H9 (cell line): ENCODE data around the gene UQCRC1. TPM values are rescaled to one million over a fixed set of nuclear protein-coding genes. Genes with fewer than 3 reads are reported as not detected.

Experiments
- DNase-seq: peaks from one replicate; pipeline ENCODE4 v3.0.0-alpha.2; 2017
- H2AFZ ChIP-seq: one replicate; pipeline ENCODE4 v1.6.1; 2013; ENCODE audit warnings: mild to moderate bottlenecking, low read length, control low read depth, moderate library complexity
- H2AK5ac ChIP-seq: 2 replicates; pipeline ENCODE4 v1.6.1; 2013; ENCODE audit warnings: low read length, control low read depth, mixed read lengths; ENCODE audit not compliant: insufficient read length
- H2BK120ac ChIP-seq: one replicate; pipeline ENCODE4 v1.6.1; 2013; ENCODE audit warnings: low read depth, mild to moderate bottlenecking, low read length, control low read depth, inconsistent platforms; ENCODE audit not compliant: poor library complexity, severe bottlenecking
- H2BK12ac ChIP-seq: 2 replicates; pipeline ENCODE4 v1.6.1; 2013; ENCODE audit warnings: low read length, control low read depth, mixed read lengths, low read depth; ENCODE audit not compliant: insufficient read length
- H2BK15ac ChIP-seq: 2 replicates; pipeline ENCODE4 v1.6.1; 2013; ENCODE audit warnings: low read depth, low read length, control low read depth
- H2BK20ac ChIP-seq: one replicate; pipeline ENCODE4 v1.6.1; 2013; ENCODE audit warnings: low read depth, mild to moderate bottlenecking, low read length, control low read depth, inconsistent platforms; ENCODE audit not compliant: poor library complexity, severe bottlenecking
- H2BK5ac ChIP-seq: 2 replicates; pipeline ENCODE4 v1.6.1; 2013; ENCODE audit warnings: low read length, control low read depth, mixed read lengths; ENCODE audit not compliant: insufficient read length
- H3K14ac ChIP-seq: 2 replicates; pipeline ENCODE4 v1.6.1; 2013; ENCODE audit warnings: low read length, control low read depth; ENCODE audit not compliant: insufficient read depth
- H3K18ac ChIP-seq: 2 replicates; pipeline ENCODE4 v1.6.1; 2013; ENCODE audit warnings: low read depth, mild to moderate bottlenecking, mixed read lengths, low read length, control low read depth; ENCODE audit not compliant: insufficient read length
- H3K23ac ChIP-seq: 2 replicates; pipeline ENCODE4 v1.6.1; 2013; ENCODE audit warnings: low read length, control low read depth, mixed read lengths, low read depth; ENCODE audit not compliant: insufficient read length
- H3K23me2 ChIP-seq: 2 replicates; pipeline ENCODE4 v1.6.1; 2013; ENCODE audit warnings: low read depth, mild to moderate bottlenecking, mixed read lengths, low read length, control low read depth; ENCODE audit not compliant: insufficient read length, poor library complexity, severe bottlenecking
- H3K27ac ChIP-seq: 2 replicates; pipeline ENCODE4 v1.5.1; 2013; ENCODE audit warnings: low read length, control low read depth, mixed read lengths, low read depth; ENCODE audit not compliant: insufficient read length
- H3K27me3 ChIP-seq: 2 replicates; pipeline ENCODE4 v1.6.1; 2013; ENCODE audit warnings: low read length, control low read depth, inconsistent platforms; ENCODE audit not compliant: insufficient read depth
- H3K4ac ChIP-seq: 2 replicates; pipeline ENCODE4 v1.6.1; 2013; ENCODE audit warnings: low read depth, mild to moderate bottlenecking, control low read depth, inconsistent platforms, low read length, moderate library complexity
- H3K4me1 ChIP-seq: 2 replicates; pipeline ENCODE4 v1.6.1; 2013; ENCODE audit warnings: low read length, control low read depth, inconsistent platforms; ENCODE audit not compliant: insufficient read depth
- H3K4me2 ChIP-seq: 2 replicates; pipeline ENCODE4 v1.6.1; 2013; ENCODE audit warnings: low read length, control low read depth, mixed read lengths; ENCODE audit not compliant: insufficient read length, insufficient read depth
- H3K56ac ChIP-seq: 2 replicates; pipeline ENCODE4 v1.6.1; 2013; ENCODE audit warnings: low read depth, mild to moderate bottlenecking, mixed read lengths, low read length, control low read depth; ENCODE audit not compliant: insufficient read length
- H3K79me1 ChIP-seq: 2 replicates; pipeline ENCODE4 v1.6.1; 2013; ENCODE audit warnings: low read depth, mild to moderate bottlenecking, moderate library complexity, low read length, control low read depth, inconsistent platforms; ENCODE audit not compliant: insufficient read depth, poor library complexity, severe bottlenecking
- H3K79me2 ChIP-seq: 2 replicates; pipeline ENCODE4 v1.6.1; 2013; ENCODE audit warnings: low read length, control low read depth, inconsistent platforms; ENCODE audit not compliant: insufficient read depth
- H3K9ac ChIP-seq: 2 replicates; pipeline ENCODE4 v1.6.1; 2013; ENCODE audit warnings: low read length, control low read depth, mixed read lengths; ENCODE audit not compliant: insufficient read length; ENCODE audit errors: extremely low read depth
- H3K9me3 ChIP-seq: one replicate; pipeline ENCODE4 v1.6.1; 2013; ENCODE audit warnings: low read depth, low read length, inconsistent platforms; ENCODE audit not compliant: control insufficient read depth
- H3T11ph ChIP-seq: one replicate; pipeline ENCODE4 v1.6.1; 2013; ENCODE audit warnings: mild to moderate bottlenecking, low read length, control low read depth, inconsistent platforms
- H4K20me1 ChIP-seq: one replicate; pipeline ENCODE4 v1.6.1; 2013; ENCODE audit not compliant: control insufficient read depth, insufficient read length, insufficient read depth
- H4K5ac ChIP-seq: 2 replicates; pipeline ENCODE4 v1.6.1; 2013; ENCODE audit warnings: low read depth, mild to moderate bottlenecking, mixed read lengths, low read length, control low read depth; ENCODE audit not compliant: insufficient read length
- H4K8ac ChIP-seq: replicated peaks from 2 replicates; pipeline ENCODE4 v1.6.1; 2013; ENCODE audit warnings: low read length, control low read depth, mixed read lengths, low read depth; ENCODE audit not compliant: insufficient read length
- H4K91ac ChIP-seq: 2 replicates; pipeline ENCODE4 v1.6.1; 2013; ENCODE audit warnings: low read depth, mild to moderate bottlenecking, moderate library complexity, mixed read lengths, low read length, control low read depth; ENCODE audit not compliant: insufficient read length
- H3K27ac Mint-ChIP-seq, 3 experiments: 2 replicates in 2 of 3; 3 replicates in 1 of 3; pipeline ENCODE4 v1.8.0; 2020 to 2021; ENCODE audit warnings: mixed read lengths in 3 of 3, mild to moderate bottlenecking in 1 of 3, moderate library complexity in 1 of 3
- H3K27me3 Mint-ChIP-seq: 2 replicates; pipeline ENCODE4 v1.8.0; 2021; ENCODE audit warnings: low read depth, mild to moderate bottlenecking, moderate library complexity, mixed read lengths
- H3K36me3 Mint-ChIP-seq, 3 experiments: 2 replicates in 2 of 3; 3 replicates in 1 of 3; pipeline ENCODE4 v1.8.0; 2020 to 2021; ENCODE audit warnings: low read depth in 3 of 3, mixed read lengths in 3 of 3; ENCODE audit not compliant: insufficient read depth in 1 of 3
- H3K4me1 Mint-ChIP-seq, 2 experiments: 2 replicates each; pipeline ENCODE4 v1.8.0; 2020; ENCODE audit warnings: mixed read lengths in 2 of 2
- H3K4me3 Mint-ChIP-seq, 2 experiments: 2 replicates in 1 of 2; 3 replicates in 1 of 2; pipeline ENCODE4 v1.8.0; 2020 to 2021; ENCODE audit warnings: mild to moderate bottlenecking in 2 of 2, mixed read lengths in 2 of 2, moderate library complexity in 1 of 2
- H3K9me3 Mint-ChIP-seq, 2 experiments: 2 replicates in 1 of 2; 3 replicates in 1 of 2; pipeline ENCODE4 v1.8.0; 2020; ENCODE audit warnings: mild to moderate bottlenecking in 2 of 2, mixed read lengths in 2 of 2, moderate library complexity in 1 of 2
- WGBS: extraction: QIAGEN DNeasy Blood & Tissue Kit; methylation state at CpG from one replicate; pipeline ENCODE4 v1.1.7; 2013; ENCODE audit warnings: missing lambda C conversion rate, low lambda C conversion rate, mixed read lengths; ENCODE audit not compliant: insufficient read length; ENCODE audit errors: extremely low coverage; 5-methylcytosine and 5-hydroxymethylcytosine counted together
- total RNA-seq: library from RNA; stranded (reverse); gene quantifications from 2 replicates; pipeline ENCODE4 v1.2.1, GENCODE V29; 2021
- TF ChIP-seq, protein P1 (sequence below): fragments of 200-600 bp; sonication (generic); conservative IDR thresholded peaks from 3 replicates; pipeline ENCODE4 v1.8.0; 2021; ENCODE audit warnings: antibody characterized with exemption, mild to moderate bottlenecking

The UQCRC1 gene
- total RNA-seq, 1 experiment from 2014 or later = 285 TPM

DNA sequence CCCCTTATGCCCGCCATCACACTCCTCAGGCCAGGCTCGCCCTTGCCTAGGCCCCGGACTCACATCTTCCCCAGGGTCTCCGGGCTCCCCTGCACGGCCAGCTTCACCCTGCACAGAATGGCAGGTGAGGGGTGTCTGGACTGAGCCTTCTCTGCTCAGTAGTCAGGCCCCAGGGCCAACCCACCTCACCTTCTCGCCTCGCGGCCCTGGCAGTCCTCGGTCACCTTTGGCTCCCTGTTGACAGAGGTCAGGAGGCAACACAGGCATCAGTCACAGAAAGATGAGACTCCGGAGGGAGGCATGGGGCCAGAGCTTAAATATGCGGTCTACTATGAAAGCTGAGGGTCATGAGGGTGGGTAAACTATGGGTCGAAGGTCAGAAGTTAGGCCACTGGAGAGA lies 37.5 kb downstream of the UQCRC1 start:
- no peaks in the 10 kb centered on the region for H3K9me3 ChIP-seq
- no peak overlapping the region for H2BK5ac ChIP-seq
- no peak overlapping the region for H3K4ac ChIP-seq
- Mint-ChIP-seq H3K27ac (no peak overlapping the region; a peak in 1 of 7 replicates), H3K36me3 (peaks cover 0 to 22% (median 0%) of the 10 kb centered on the region in 3 experiments; a peak in 4 of 7 replicates), H3K27me3 (no peaks in the 10 kb centered on the region), H3K9me3 (no peaks in the 10 kb centered on the region), H3K4me1 (no peaks in the 10 kb centered on the region), H3K4me3 (no peak overlapping the region)
- no peak overlapping the region for H2AFZ ChIP-seq
- no peak overlapping the region for H4K5ac ChIP-seq
- no peaks in the 10 kb centered on the region for H3K4me1 ChIP-seq
- WGBS = no CpG with 5 or more reads among the region's 12 CpGs
- H4K91ac ChIP-seq = no peak overlapping the region
- H4K20me1 ChIP-seq = no peaks in the 10 kb centered on the region
- TF ChIP-seq, protein P1, sequence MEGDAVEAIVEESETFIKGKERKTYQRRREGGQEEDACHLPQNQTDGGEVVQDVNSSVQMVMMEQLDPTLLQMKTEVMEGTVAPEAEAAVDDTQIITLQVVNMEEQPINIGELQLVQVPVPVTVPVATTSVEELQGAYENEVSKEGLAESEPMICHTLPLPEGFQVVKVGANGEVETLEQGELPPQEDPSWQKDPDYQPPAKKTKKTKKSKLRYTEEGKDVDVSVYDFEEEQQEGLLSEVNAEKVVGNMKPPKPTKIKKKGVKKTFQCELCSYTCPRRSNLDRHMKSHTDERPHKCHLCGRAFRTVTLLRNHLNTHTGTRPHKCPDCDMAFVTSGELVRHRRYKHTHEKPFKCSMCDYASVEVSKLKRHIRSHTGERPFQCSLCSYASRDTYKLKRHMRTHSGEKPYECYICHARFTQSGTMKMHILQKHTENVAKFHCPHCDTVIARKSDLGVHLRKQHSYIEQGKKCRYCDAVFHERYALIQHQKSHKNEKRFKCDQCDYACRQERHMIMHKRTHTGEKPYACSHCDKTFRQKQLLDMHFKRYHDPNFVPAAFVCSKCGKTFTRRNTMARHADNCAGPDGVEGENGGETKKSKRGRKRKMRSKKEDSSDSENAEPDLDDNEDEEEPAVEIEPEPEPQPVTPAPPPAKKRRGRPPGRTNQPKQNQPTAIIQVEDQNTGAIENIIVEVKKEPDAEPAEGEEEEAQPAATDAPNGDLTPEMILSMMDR = no peak
- no peak overlapping the region for H3K14ac ChIP-seq
- no peak overlapping the region for H2AK5ac ChIP-seq
- H3K27ac ChIP-seq = no peak overlapping the region
- H2BK20ac ChIP-seq = no peak overlapping the region
- no peak overlapping the region for H3K9ac ChIP-seq
- no peak overlapping the region for H3K18ac ChIP-seq
- no peak overlapping the region for H3K23ac ChIP-seq
- no peak overlapping the region for H3K56ac ChIP-seq
- no peak overlapping the region for H4K8ac ChIP-seq
- DNase-seq = no peak
- H3K27me3 ChIP-seq = no peaks in the 10 kb centered on the region
- H3K4me2 ChIP-seq = no peak overlapping the region
- no peak overlapping the region for H3T11ph ChIP-seq
- H2BK120ac ChIP-seq = no peak overlapping the region
- H3K79me1 ChIP-seq = no peaks in the 10 kb centered on the region
- H3K23me2 ChIP-seq = no peaks in the 10 kb centered on the region
- H3K79me2 ChIP-seq = no peaks in the 10 kb centered on the region
- H2BK12ac ChIP-seq = no peak overlapping the region
- H2BK15ac ChIP-seq = no peak overlapping the region
